HG02759 (cell line): ENCODE results near the gene FBF1.
"Not testable (repeated sequence)": the region's sequence is repeated elsewhere in the genome, so short reads cannot be mapped to it uniquely, and the experiment has no call there.

Experiments used
- ATAC-seq: cut with Tn5 transposase; IDR thresholded peaks from one replicate; pipeline ENCODE4 v1.9.1; 2021; ENCODE audit warnings: mild to moderate bottlenecking, moderate library complexity; ENCODE audit not compliant: unreplicated experiment

FBF1 gene, protein sequence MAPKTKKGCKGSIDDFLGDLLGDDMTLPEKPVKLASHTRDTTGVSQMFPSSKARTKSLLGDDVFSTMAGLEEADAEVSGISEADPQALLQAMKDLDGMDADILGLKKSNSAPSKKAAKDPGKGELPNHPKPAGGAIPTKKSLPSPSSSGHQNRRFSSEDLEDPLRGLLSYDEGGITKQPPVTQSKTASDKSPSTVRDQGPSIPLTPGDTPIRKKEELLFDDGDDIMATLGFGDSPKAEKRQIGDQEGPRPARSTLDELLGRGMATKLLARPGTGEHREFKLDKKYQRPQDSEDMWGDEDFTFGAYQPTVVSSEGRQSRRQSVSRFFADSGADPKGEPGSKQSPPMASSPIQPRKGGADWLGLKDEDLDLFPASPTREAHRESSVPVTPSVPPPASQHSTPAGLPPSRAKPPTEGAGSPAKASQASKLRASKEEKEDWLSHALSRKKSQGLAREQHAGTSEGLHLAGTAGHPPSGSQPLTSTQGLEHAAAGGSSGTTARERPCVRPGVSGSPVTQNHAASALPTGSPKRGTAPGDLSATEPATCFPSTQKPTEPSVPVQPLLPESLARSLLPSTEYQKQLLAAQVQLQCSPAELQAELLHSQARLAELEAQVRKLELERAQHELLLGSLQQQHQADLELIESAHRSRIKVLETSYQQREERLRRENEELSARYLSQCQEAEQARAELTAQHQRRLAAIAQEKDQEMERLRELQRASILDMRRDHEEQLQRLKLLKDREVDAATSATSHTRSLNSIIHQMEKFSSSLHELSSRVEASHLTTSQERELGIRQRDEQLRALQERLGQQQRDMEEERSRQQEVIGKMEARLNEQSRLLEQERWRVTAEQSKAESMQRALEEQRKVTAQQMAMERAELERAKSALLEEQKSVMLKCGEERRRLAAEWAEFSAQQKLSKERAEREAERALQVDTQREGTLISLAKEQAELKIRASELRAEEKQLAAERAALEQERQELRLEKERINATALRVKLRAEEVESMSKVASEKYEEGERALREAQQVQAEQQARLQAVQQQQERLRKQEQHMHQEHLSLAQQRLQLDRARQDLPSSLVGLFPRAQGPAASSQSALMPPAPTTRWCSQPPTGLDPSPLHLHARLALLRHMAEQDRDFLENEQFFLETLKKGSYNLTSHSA

DNA sequence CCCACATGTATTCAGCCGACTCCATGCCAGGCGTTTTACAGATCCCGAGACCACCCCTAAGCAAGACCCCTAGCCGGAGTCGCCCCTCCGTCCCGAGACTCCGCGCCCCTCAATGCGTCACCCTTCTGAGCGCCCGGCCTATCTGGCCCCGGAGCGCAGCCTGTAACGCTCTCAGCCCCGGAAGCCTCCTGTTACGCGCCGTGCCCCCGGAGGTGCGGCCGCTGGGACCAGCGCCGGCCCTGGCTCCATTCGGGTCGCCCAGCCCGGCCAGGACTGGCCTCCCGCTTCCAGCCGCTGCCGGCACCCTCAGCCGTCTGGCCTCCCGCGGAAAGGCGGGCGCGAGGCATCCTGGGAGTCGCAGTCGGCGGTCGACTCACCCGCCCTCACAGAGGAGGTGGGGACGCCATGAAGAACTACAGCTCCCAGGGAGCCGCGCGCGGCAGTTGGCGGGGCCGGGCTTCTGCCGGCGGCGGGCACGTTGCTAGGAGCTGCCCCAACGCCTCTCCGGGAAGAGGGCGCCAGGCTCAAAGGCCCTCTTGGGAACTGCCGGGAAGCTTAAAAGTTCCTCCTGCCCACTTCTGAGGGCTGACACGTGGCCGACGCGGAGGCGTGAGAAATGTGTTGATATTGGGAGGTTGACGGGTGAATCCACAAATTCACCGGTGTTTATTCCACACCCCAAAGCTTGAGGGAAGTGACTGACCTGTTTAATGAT, at the start of gene FBF1:
FBF1 (minus strand) TSS at position 316 of the 715 bp plus-strand sequence. CDS start 2,893 bp downstream, outside the sequence.
- peak; percentile 97 for ATAC-seq

GRCh38 chr17:75987041-75987440, 46.2 kb upstream of the FBF1 start:
- ATAC-seq: no peak

DNA sequence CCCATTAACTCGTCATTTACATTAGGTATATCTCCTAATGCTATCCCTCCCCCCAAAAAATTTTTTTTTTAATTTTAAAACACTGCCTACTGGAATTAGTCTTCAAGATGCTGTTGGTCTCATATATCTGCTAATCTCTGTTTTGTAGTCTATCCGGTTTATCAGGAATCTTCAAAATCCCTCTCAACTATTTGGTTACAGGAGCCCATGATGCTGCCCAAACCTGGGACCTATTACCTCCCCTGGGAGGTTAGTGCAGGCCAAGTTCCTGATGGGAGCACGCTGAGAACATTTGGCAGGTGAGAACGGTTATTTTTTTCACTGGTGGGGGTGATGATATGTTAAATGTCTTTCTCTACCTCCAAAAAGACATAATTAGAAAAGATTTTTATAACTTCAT, 45.1 kb upstream of the FBF1 start:
- no peak for ATAC-seq

DNA sequence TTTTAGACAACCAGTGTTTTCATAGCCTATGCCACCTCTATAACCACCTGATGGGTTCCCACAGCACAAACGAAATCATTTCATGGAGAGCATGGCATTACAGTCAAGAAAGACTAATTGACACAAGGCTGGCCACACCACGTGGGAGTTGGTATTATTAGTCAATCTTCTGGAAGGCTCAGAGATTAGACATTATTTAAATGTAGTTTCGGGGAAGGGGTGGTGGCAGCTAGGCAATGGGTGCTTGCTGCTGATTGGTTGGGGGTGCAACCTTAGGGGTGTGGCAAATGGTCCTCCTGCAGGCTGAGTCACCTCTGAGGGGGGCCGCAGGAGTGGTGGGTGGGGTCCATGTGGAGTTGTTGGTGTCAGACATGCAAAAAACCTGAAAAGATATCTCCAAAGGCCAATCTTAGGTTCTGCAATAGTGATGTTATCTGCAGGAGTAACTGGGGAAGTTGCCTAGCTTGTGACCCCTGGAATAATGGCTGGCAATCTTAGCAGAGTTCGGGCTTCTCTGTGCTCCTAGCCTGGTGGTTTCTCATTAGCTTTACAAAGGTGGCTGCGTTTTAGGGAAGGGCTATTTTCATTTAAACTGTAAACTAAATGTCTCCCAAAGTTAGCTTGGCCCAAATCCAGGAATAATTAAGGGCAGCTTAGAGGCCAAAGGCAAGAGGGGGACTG, 42.8 kb upstream of the FBF1 start:
- no peak for ATAC-seq

GRCh38 chr17:75981019-75981615, 40.3 kb upstream of the FBF1 start:
- ATAC-seq: no peak

DNA sequence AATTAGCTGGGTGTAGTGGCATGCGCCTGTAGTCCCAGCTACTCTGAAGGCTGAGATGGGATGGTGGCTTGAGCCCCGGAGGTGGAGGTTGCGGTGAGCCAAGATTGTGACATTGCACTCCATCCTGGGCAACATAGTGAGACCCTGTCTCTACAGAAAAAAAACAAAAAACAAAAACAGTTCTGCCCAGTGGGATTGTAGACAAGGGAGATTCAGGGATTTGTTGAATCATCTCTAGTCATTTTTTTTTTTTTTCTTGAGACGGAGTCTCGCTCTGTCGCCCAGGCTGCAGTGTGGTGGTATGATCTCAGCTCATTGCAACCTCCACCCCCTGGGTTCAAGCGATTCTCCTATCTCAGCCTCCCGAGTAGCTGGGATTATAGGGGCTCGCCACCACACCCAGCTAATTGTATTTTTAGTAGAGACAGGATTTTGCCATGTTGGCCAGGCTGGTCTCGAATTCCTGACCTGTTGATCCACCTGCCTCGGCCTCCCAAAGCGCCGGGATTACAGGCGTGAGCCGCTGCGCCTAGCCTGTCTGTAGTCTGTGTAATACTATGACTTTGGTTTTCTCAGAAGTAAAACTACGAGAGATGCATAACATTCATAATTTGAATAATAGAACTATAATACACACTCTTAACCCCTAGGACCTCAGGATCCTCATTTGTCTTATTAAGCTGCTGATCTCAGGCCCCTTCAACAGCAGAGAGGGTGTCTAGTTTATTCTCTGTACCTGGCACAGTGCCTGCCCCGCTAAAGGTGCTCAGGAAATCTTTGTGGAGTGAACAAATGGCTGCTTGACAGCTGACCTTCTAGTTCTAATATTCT, 39.6 kb upstream of the FBF1 start:
- no peak for ATAC-seq

DNA sequence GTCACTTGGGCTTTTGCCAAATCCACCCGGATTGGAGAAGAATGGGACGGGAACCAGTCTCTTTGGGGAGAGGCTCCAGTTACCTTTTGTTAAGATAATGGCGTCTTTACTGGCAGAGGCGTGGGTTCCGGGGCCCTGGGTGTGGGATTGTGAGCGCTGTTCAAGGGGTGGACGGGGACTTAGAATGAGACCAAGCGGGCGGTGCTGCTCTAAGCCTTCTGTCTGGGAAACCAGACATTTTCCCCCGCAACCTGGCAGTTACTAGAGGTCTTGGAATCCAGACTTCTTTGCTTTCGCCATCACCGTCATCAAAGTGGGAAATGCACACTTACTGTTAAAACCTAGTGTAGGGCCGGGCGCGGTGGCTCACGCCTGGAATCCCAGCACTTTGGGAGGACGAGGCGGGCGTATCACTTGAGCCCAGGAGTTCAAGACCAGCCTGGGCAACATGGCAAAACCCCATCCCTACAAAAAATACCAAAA, 38.9 kb upstream of the FBF1 start:
- peak; percentile 18 for ATAC-seq

DNA sequence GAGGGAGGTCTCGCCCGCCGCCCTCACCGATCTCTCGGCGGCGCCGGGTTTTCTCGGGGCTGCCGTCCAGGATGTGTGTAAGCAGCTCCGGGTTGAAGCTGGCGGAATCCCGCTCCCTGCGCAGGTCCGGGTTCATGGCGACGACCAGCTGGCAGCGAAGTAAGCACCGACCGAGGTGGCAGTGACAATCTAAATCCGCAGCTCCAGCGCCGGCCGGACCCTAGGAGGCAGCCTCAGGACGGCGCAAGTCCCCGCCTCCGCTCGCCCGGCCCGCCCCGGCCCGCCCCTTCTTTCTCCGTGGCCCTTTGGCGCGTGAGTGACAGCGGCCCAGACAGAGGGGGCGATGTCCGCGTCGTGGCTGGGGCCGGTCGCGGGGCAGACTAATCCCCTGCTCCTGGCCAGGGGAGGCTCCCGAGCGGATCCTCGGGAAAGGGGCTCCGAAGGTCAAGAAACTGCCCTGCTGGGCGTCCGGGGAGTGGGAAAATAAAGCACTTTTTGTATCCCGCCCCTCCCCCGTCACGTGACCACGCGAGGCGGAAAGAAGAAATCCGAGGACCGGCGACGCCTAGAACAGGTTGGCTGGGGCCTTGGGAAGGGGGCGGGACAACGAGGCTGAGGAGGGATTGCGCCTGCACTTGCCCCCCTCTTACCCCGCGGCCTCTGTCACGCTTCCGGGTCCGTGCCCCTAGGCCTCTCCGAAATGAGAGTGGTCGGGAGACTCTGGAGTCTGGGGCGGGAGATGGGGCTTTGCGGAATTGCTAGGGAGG, 38.3 kb upstream of the FBF1 start, which contains the start of the genes ACOX1 and TEN1:
ACOX1 (minus strand) TSS at position 229 of the 767 bp plus-strand sequence; CDS start at position 136, 93 bp downstream.
TEN1 (plus strand) TSS at position 303 of the 767 bp plus-strand sequence. CDS start 6,953 bp downstream, outside the sequence.
- peak; percentile 90 for ATAC-seq

DNA sequence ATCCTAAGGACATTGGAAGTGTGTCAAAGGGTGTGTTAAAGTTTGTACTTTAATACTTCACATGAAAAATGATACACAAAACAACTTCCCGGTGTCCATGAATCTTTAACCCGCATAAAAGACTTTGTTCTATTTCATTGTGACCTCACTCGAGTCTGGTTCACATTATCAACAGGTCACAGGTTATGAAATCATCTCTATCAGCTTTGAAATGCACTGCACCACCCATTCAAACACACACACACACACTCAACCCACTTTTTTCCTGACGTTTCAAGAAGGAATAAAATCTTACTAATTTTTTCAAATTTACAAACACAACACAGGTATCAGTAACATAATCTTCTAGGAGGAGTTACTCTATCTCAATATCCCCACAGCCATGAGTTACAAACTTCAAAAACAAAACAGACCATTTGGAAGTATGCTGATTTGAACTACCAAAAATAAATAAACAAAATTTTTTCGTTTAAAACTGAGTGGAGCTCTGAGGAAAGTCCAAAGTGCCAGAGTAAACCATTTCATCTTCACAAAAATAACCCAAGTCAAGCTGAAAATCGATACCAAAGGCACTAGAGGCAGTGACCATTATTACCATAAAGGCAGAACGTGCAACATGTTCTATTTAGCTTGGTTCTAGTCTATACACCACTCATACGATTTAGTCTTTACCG, 35.5 kb upstream of the FBF1 start:
- ATAC-seq: no peak

DNA sequence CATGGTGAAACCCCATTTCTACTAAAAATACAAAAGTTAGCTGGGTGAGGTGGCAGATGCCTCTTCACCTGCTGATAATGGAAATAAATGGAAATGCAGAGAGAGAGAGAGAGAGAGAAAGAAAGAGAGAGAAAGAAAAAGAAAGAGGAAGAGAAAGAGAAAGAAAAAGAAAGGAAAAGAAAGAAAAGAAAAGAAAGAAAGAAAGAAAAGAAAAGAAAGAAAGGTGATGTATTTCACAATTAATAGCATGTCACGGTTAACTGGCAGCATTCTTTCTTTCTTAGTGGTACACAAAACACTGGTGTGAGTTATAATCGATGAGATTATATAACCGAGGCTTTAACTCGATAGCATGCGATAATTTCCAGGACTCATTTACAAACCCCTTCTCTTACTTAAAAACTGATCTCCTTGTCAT, 34.9 kb upstream of the FBF1 start:
- no peak for ATAC-seq

- ATAC-seq: not testable (repeated sequence)
Measured at GRCh38 chr17:75975187-75975586, 34.3 kb upstream of the FBF1 start.

- ATAC-seq: no peak
Measured at GRCh38 chr17:75970626-75971025, 29.8 kb upstream of the FBF1 start.

DNA sequence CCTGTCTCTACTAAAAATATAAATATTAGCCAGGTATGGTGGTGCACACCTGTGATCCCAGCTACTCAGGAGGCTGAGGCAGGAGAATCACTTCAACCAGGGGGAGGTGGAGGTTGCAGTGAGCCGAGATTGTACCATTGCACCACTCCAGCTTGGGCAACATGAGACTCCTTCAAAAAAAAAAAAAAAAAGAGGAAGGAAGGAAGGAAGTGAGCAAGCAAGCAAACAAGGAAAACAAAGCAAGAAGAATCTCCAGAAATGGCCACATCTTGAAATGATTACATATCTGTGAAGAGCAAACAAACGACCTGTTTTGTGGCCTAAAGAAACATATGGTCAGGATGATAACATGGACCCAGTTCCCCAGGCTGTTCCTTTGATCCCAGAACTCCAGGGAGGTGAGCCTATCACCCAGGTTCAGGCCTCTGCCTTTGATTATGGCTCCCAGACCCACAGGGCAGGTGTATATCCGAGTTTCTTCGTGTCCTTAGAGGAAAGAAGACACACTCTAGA, 29.2 kb upstream of the FBF1 start:
- no peak for ATAC-seq

GRCh38 chr17:75969044-75969443, 28.2 kb upstream of the FBF1 start:
- ATAC-seq: not testable (repeated sequence)

GRCh38 chr17:75965468-75965867, 24.6 kb upstream of the FBF1 start:
- ATAC-seq: no peak

DNA sequence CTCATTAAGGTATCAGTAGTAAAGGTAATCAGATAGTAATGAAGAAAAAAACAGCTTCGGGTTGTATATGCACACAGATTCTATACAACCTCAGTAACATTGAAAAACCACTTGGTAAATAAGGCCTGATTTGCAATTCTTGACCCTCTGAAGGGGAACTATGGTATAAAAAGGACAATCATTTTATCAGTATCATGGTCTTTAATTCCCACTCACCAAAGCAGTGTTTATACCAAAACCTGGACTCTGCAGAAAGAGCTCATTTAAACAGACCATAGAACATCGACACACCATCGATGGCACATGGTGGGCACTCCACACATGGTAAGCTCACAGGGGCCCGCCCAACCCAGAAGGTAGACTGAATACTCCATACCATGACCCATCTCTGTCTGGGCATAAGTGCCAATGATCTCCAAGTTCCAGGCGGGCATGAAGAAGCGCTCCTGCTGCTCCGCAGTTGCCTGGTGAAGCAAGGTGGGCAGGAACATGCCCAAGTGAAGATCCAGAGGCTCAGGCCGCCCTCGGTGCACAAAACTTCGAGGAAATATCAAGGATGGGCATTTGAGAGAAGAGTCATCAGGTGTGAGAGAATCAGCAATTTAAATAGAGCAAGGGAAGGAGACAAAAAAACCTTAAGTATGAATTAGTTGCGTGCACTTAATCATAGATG, 19.1 kb upstream of the FBF1 start:
- ATAC-seq: no peak
